H1 (cell line): ENCODE data around the gene PTPRD. TPM values are rescaled to one million over a fixed set of nuclear protein-coding genes. Genes with fewer than 3 reads are reported as not detected.

Experiments used
- CTCF ChIA-PET: fragments of 300-600 bp; sonication (Branson Sonifier 250); formaldehyde crosslinking; loops from one replicate; lab custom pipeline; 2021; ENCODE audit not compliant: partially characterized antibody; lab: Charles Lee
- POLR2A ChIA-PET: fragments of 300-600 bp; sonication (Branson Sonifier 250); formaldehyde crosslinking; loops from one replicate; lab custom pipeline; 2021; ENCODE audit warnings: inconsistent platforms; ENCODE audit not compliant: partially characterized antibody; lab: Charles Lee
- DNase-seq, 2 experiments: peaks; one replicate each; pipeline versions ENCODE4 v3.0.0 to v3.0.0-alpha.2; 2010 to 2022; ENCODE audit warnings: low spot score in 2 of 2, low read depth in 1 of 2, mixed read lengths in 1 of 2
- FAIRE-seq: peaks from 2 replicates; lab custom pipeline; 2011; peaks lifted over from hg19 to GRCh38; lab: Jason Lieb, UNC
- H2AFZ ChIP-seq: 2 replicates; pipeline ENCODE4 v1.8.1; 2012; ENCODE audit warnings: low read length, inconsistent platforms
- H2AK5ac ChIP-seq: 2 replicates; pipeline ENCODE4 v1.6.1; 2013; ENCODE audit warnings: low read depth, low read length
- H2BK120ac ChIP-seq: replicated peaks from 2 replicates; pipeline ENCODE3; 2013; ENCODE audit warnings: low read depth, low read length, inconsistent platforms
- H2BK12ac ChIP-seq: 2 replicates; pipeline ENCODE4 v1.6.1; 2013; ENCODE audit warnings: low read depth, low read length
- H2BK15ac ChIP-seq: 2 replicates; pipeline ENCODE4 v1.6.1; 2013; ENCODE audit warnings: low read length
- H2BK20ac ChIP-seq: 2 replicates; pipeline ENCODE4 v1.6.1; 2013; ENCODE audit warnings: low read length
- H2BK5ac ChIP-seq: 2 replicates; pipeline ENCODE4 v1.6.1; 2013; ENCODE audit warnings: low read depth, low read length
- H3K14ac ChIP-seq: 2 replicates; pipeline ENCODE4 v1.6.1; 2013; ENCODE audit warnings: inconsistent platforms; ENCODE audit not compliant: insufficient read length
- H3K18ac ChIP-seq: 2 replicates; pipeline ENCODE4 v1.6.1; 2013; ENCODE audit warnings: low read length; ENCODE audit errors: extremely low read depth
- H3K23ac ChIP-seq: 2 replicates; pipeline ENCODE4 v1.6.1; 2013; ENCODE audit warnings: inconsistent platforms; ENCODE audit not compliant: insufficient read length
- H3K23me2 ChIP-seq: 2 replicates; pipeline ENCODE4 v1.6.1; 2013; ENCODE audit warnings: low read depth, low read length
- H3K27ac ChIP-seq: 2 replicates; pipeline ENCODE4 v1.6.1; 2011; ENCODE audit warnings: low read depth, low read length, inconsistent platforms
- H3K27me3 ChIP-seq, 4 experiments: replicated peaks in 1 of 4; 1 replicate in 1 of 4; 2 replicates in 3 of 4; pipeline versions ENCODE4 v1.6.1 to v1.8.1; 2011 to 2013; ENCODE audit warnings: low read length in 3 of 4, mild to moderate bottlenecking in 3 of 4, inconsistent platforms in 2 of 4, mixed read lengths in 2 of 4, moderate library complexity in 1 of 4; ENCODE audit not compliant: control insufficient read depth in 3 of 4, insufficient read depth in 3 of 4; ENCODE audit errors: extremely low read depth in 1 of 4
- H3K36me3 ChIP-seq, 4 experiments: 2 replicates each; pipeline versions ENCODE4 v1.6.1 to v1.8.1; 2011 to 2013; ENCODE audit warnings: mild to moderate bottlenecking in 4 of 4, low read length in 3 of 4, moderate library complexity in 2 of 4, control low read depth in 1 of 4, inconsistent platforms in 1 of 4; ENCODE audit not compliant: insufficient read depth in 4 of 4, control insufficient read depth in 2 of 4
- H3K4ac ChIP-seq: replicated peaks from 2 replicates; pipeline ENCODE3; 2013; ENCODE audit warnings: low read length, low read depth, mixed read lengths, inconsistent platforms; ENCODE audit not compliant: insufficient read length
- H3K4me1 ChIP-seq, 4 experiments: replicated peaks in 1 of 4; 1 replicate in 1 of 4; 2 replicates in 3 of 4; pipeline versions ENCODE4 v1.6.1 to v1.8.1; 2011 to 2013; ENCODE audit warnings: low read length in 3 of 4, inconsistent platforms in 2 of 4, mixed read lengths in 1 of 4; ENCODE audit not compliant: insufficient read depth in 4 of 4, control insufficient read depth in 3 of 4
- H3K4me2 ChIP-seq, 2 experiments: 2 replicates each; pipeline versions ENCODE4 v1.6.1 to v1.8.1; 2011 to 2013; ENCODE audit warnings: low read depth in 2 of 2, low read length in 2 of 2, control low read depth in 1 of 2, inconsistent platforms in 1 of 2, mild to moderate bottlenecking in 1 of 2; ENCODE audit not compliant: insufficient read depth in 1 of 2
- H3K4me3 ChIP-seq, 4 experiments: fragments of 200-600, 300-600 bp in 1 of 4; sonication (generic), shearing (Covaris generic), sonication (Bioruptor Twin) in 1 of 4; 2 replicates each; pipeline versions ENCODE4 v1.5.1 to v1.8.1; 2011 to 2016; ENCODE audit warnings: low read length in 4 of 4, low read depth in 3 of 4, control low read depth in 2 of 4, inconsistent platforms in 2 of 4, mild to moderate bottlenecking in 2 of 4, mixed read lengths in 1 of 4, moderate library complexity in 1 of 4; ENCODE audit not compliant: insufficient read depth in 2 of 4; ENCODE audit errors: extremely low read depth in 1 of 4
- H3K56ac ChIP-seq: replicated peaks from 2 replicates; pipeline ENCODE3; 2013; ENCODE audit warnings: low read depth, mild to moderate bottlenecking, mixed read lengths, low read length, inconsistent platforms; ENCODE audit not compliant: insufficient read length
- H3K79me1 ChIP-seq: 2 replicates; pipeline ENCODE4 v1.6.1; 2013; ENCODE audit warnings: low read depth, low read length, control low read depth
- H3K79me2 ChIP-seq, 2 experiments: 2 replicates each; pipeline versions ENCODE4 v1.6.1 to v1.8.1; 2012 to 2013; ENCODE audit warnings: low read length in 2 of 2, mild to moderate bottlenecking in 2 of 2, inconsistent platforms in 1 of 2; ENCODE audit not compliant: insufficient read depth in 2 of 2, control insufficient read depth in 1 of 2
- H3K9ac ChIP-seq, 4 experiments: replicated peaks in 1 of 4; 1 replicate in 1 of 4; 2 replicates in 3 of 4; pipeline versions ENCODE4 v1.6.1 to v1.8.1; 2011 to 2013; ENCODE audit warnings: low read depth in 3 of 4, low read length in 3 of 4, control low read depth in 2 of 4, mild to moderate bottlenecking in 2 of 4, moderate library complexity in 2 of 4, inconsistent platforms in 1 of 4; ENCODE audit errors: extremely low read depth in 1 of 4
- H3K9me3 ChIP-seq, 2 experiments: 2 replicates each; pipeline versions ENCODE4 v1.6.1 to v1.8.1; 2012 to 2013; ENCODE audit warnings: mild to moderate bottlenecking in 2 of 2, moderate library complexity in 2 of 2, control low read depth in 1 of 2, inconsistent platforms in 1 of 2, low read depth in 1 of 2, low read length in 1 of 2, mixed read lengths in 1 of 2; ENCODE audit not compliant: insufficient read depth in 2 of 2
- H4K20me1 ChIP-seq, 2 experiments: replicated peaks in 1 of 2; 2 replicates each; pipeline versions ENCODE3 to v1.8.1; 2011 to 2013; ENCODE audit warnings: inconsistent platforms in 2 of 2, low read length in 2 of 2, mild to moderate bottlenecking in 1 of 2; ENCODE audit not compliant: insufficient read depth in 2 of 2, control insufficient read depth in 1 of 2
- H4K5ac ChIP-seq: 2 replicates; pipeline ENCODE4 v1.6.1; 2013; ENCODE audit warnings: low read length, low read depth, mixed read lengths, inconsistent platforms; ENCODE audit not compliant: insufficient read length
- H4K8ac ChIP-seq: 2 replicates; pipeline ENCODE4 v1.8.0; 2013; ENCODE audit warnings: mild to moderate bottlenecking, moderate library complexity, low read length, inconsistent platforms; ENCODE audit not compliant: insufficient read depth; ENCODE audit errors: extremely low read depth
- H4K91ac ChIP-seq: replicated peaks from 2 replicates; pipeline ENCODE3; 2013; ENCODE audit warnings: low read length, mixed read lengths, inconsistent platforms; ENCODE audit not compliant: insufficient read length
- ASH2L ChIP-seq: fragments of 200-600, 300-600 bp; sonication (generic); IDR thresholded peaks from one replicate; pipeline ENCODE4 v1.7.1; 2017; ENCODE audit warnings: low read length
- CBX5 ChIP-seq: fragments of 300-800, 300-1000 bp; sonication (generic); IDR thresholded peaks from 2 replicates; pipeline ENCODE4 v1.7.1; 2016; ENCODE audit warnings: antibody characterized with exemption, low read length, low read depth
- CEBPB ChIP-seq: IDR thresholded peaks from 2 replicates; pipeline ENCODE4 v1.6.1; 2012; ENCODE audit warnings: low read depth, low read length
- EZH2 ChIP-seq: fragments of 200-600 bp; sonication (generic); IDR thresholded peaks from 2 replicates; pipeline ENCODE4 v1.7.1; 2012; ENCODE audit warnings: low read depth, mild to moderate bottlenecking, moderate library complexity, low read length, inconsistent platforms; ENCODE audit not compliant: severe bottlenecking
- KDM1A ChIP-seq: fragments of 200-600, 300-600 bp; sonication (generic); IDR thresholded peaks from 2 replicates; pipeline ENCODE4 v1.7.1; 2016; ENCODE audit warnings: mild to moderate bottlenecking, low read length, borderline replicate concordance
- MAFK ChIP-seq: IDR thresholded peaks from 2 replicates; pipeline ENCODE4 v1.6.1; 2012; ENCODE audit warnings: low read depth, mild to moderate bottlenecking, improper control_type of control experiment, low read length
- PHF8 ChIP-seq: fragments of 200-600 bp; sonication (generic); conservative IDR thresholded peaks from 2 replicates; pipeline ENCODE4 v1.7.1; 2012; ENCODE audit warnings: low read depth, mild to moderate bottlenecking, inconsistent platforms, low read length, moderate library complexity
- RAD21 ChIP-seq, 2 experiments: IDR thresholded peaks in 1 of 2; conservative IDR thresholded peaks in 1 of 2; 2 replicates each; pipeline ENCODE4 v1.6.1; 2011; ENCODE audit warnings: low read depth in 2 of 2, low read length in 2 of 2, improper control_type of control experiment in 1 of 2, inconsistent platforms in 1 of 2, mild to moderate bottlenecking in 1 of 2, moderate library complexity in 1 of 2
- RBBP5 ChIP-seq: IDR thresholded peaks from 2 replicates; pipeline ENCODE4 v1.7.1; 2012; ENCODE audit warnings: low read depth, mild to moderate bottlenecking, inconsistent platforms, low read length, moderate library complexity, borderline replicate concordance
- RNF2 ChIP-seq: fragments of 200-900, 300-1000 bp; sonication (generic); IDR thresholded peaks from 2 replicates; pipeline ENCODE4 v1.7.1; 2016; ENCODE audit warnings: borderline replicate concordance, low read depth, mild to moderate bottlenecking, antibody characterized with exemption, low read length; ENCODE audit not compliant: poor library complexity, severe bottlenecking; ENCODE audit errors: missing control alignments
- SIRT6 ChIP-seq: IDR thresholded peaks from one replicate; pipeline ENCODE4 v1.7.1; 2012; ENCODE audit warnings: low read length, inconsistent platforms
- SP1 ChIP-seq: IDR thresholded peaks from 2 replicates; pipeline ENCODE4 v1.6.1; 2011; ENCODE audit warnings: low read depth, low read length
- WGBS, 2 experiments: shearing (Covaris generic) in 1 of 2; methylation state at CpG; one replicate each; pipeline versions ENCODE4 v1.1.6 to v1.1.7; 2013 to 2015; ENCODE audit warnings: low lambda C conversion rate in 2 of 2, mixed read lengths in 2 of 2, inconsistent platforms in 1 of 2, low coverage in 1 of 2, missing lambda C conversion rate in 1 of 2; ENCODE audit not compliant: insufficient replicate concordance in 2 of 2, insufficient coverage in 1 of 2, insufficient read length in 1 of 2; ENCODE audit errors: extremely low coverage in 1 of 2, missing lambda C conversion rate in 1 of 2; 5-methylcytosine and 5-hydroxymethylcytosine counted together
- polyA plus RNA-seq, 7 experiments: library from polyadenylated mRNA; depleted of rRNA in 3 of 7; stranded (reverse) in 5 of 7; unstranded in 2 of 7; fragments of >200 nt in 5 of 7; fragments of 200-250 nt in 2 of 7; gene quantifications; 1 replicate in 5 of 7; 2 replicates in 1 of 7; 4 replicates in 1 of 7; pipeline versions ENCODE4 v1.2.1 to v1.2.3, GENCODE V29; 2011 to 2013; ENCODE audit warnings: missing spikeins in 2 of 7, mixed read lengths in 2 of 7
- total RNA-seq: library from RNA; stranded (reverse); fragmentation: NEBNext Ultra II Directional; extraction: Animal tissue kit (Norgen Biotek cat#: 25700); gene quantifications from 2 replicates; pipeline ENCODE4 v1.2.1, GENCODE V29; 2021
- TF ChIP-seq, protein P1 (sequence below): IDR thresholded peaks from 2 replicates; pipeline ENCODE4 v1.6.1; 2012; ENCODE audit warnings: inconsistent platforms

The PTPRD gene
- total and polyA plus RNA-seq, 2 of the 8 experiments (the other 6 are each of a cell fraction or from before 2014, with no cell fraction given): 17.2 to 77.0 TPM

DNA sequence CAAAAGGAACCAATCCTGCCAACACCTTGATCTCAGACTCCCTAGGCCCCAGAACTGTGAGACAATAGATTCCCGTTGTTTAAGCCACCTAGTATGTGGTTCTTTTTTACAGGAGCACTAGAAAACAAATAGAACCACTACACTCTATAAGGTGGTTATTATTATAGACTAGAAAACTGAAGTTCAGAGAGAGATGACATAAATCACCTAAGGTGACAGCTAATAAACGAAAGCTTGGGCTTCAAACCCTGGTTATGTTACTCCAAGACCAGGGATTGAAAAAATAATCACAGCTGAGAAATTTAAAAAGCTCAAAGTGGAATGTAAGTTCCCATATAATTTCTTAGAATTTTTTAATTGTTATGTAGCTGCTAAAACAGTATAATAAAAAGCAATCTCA lies 2097.1 kb downstream of the PTPRD start:
- Histone ChIP-seq H3K36me3 (no peaks in the 10 kb centered on the region), H4K8ac (no peak overlapping the region), H2AFZ (no peak overlapping the region), H3K27me3 (no peaks in the 10 kb centered on the region), H3K79me2 (no peaks in the 10 kb centered on the region), H3K9me3 (no peaks in the 10 kb centered on the region), H3K79me1 (no peaks in the 10 kb centered on the region), H3K4me2 (no peak overlapping the region), H4K5ac (no peak overlapping the region), H2AK5ac (no peak overlapping the region), H2BK15ac (no peak overlapping the region), H3K4me1 (no peaks in the 10 kb centered on the region; a peak in 1 of 7 replicates), H2BK20ac (no peak overlapping the region), H3K4me3 (no peak overlapping the region), H2BK5ac (no peak overlapping the region), H4K91ac (no peak overlapping the region), H3K14ac (no peak overlapping the region), H4K20me1 (no peaks in the 10 kb centered on the region), H3K23ac (no peak overlapping the region), H2BK120ac (no peak overlapping the region), H3K4ac (no peak overlapping the region), H3K27ac (no peak overlapping the region), H2BK12ac (no peak overlapping the region), H3K56ac (no peak overlapping the region), H3K9ac (no peak overlapping the region), H3K23me2 (no peaks in the 10 kb centered on the region), H3K18ac (no peak overlapping the region)
- DNase-seq: no peak
- FAIRE-seq: no peak
- ChIA-PET CTCF (interaction anchor here (1.0 to 1.5 kb wide), 2 partner anchors 9 to 12 kb away, joined by 3 to 5 read pairs; no protein-coding TSS in a partner anchor), POLR2A (no interaction called here)
- WGBS, 2 experiments: 95% methylated on average over 2 of the region's 2 CpGs; no CpG with 5 or more reads in 1 of the 2 experiments
- TF ChIP-seq RNF2: no peak
- no peak for TF ChIP-seq SP1
- TF ChIP-seq RBBP5: no peak
- TF ChIP-seq, protein P1, sequence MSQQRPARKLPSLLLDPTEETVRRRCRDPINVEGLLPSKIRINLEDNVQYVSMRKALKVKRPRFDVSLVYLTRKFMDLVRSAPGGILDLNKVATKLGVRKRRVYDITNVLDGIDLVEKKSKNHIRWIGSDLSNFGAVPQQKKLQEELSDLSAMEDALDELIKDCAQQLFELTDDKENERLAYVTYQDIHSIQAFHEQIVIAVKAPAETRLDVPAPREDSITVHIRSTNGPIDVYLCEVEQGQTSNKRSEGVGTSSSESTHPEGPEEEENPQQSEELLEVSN: no peak
- TF ChIP-seq SIRT6: no peak
- no peak for TF ChIP-seq MAFK
- no peak for TF ChIP-seq CBX5
- TF ChIP-seq KDM1A: no peak
- no peak for TF ChIP-seq EZH2
- TF ChIP-seq CEBPB: no peak
- TF ChIP-seq RAD21 (IDR thresholded peaks at IDR 0.05 in 1 of 2, conservative IDR thresholded peaks at IDR 0.05 in 1 of 2; ENCODE audit: low read depth in 2 of 2, low read length in 2 of 2): no peak
- TF ChIP-seq PHF8: no peak
- TF ChIP-seq ASH2L: no peak
